Fibroblast of pulmonary artery (primary cell): Measurements from ENCODE around the gene TTC9.

Experiments used
- DNase-seq: peaks from one replicate; pipeline ENCODE4 v3.0.0-alpha.2; 2010; ENCODE audit warnings: low read depth
- H3K4me3 ChIP-seq: replicated peaks from 2 replicates; pipeline ENCODE4 v1.5.1; 2011; ENCODE audit warnings: low read depth, mild to moderate bottlenecking, control low read depth, low read length, moderate library complexity
- TF ChIP-seq, protein P1 (sequence below): IDR thresholded peaks from 2 replicates; pipeline ENCODE4 v1.5.1; 2011; ENCODE audit warnings: mild to moderate bottlenecking, control low read depth, low read length, inconsistent platforms; ENCODE audit errors: missing control alignments

The TTC9 gene

GRCh38 chr14:70641548-70642302 is at the start of gene TTC9:
Gene TTC9 (plus strand): TSS chr14:70641916. CDS start chr14:70642130, 214 bp downstream.
- no peak for DNase-seq
- TF ChIP-seq, protein P1, sequence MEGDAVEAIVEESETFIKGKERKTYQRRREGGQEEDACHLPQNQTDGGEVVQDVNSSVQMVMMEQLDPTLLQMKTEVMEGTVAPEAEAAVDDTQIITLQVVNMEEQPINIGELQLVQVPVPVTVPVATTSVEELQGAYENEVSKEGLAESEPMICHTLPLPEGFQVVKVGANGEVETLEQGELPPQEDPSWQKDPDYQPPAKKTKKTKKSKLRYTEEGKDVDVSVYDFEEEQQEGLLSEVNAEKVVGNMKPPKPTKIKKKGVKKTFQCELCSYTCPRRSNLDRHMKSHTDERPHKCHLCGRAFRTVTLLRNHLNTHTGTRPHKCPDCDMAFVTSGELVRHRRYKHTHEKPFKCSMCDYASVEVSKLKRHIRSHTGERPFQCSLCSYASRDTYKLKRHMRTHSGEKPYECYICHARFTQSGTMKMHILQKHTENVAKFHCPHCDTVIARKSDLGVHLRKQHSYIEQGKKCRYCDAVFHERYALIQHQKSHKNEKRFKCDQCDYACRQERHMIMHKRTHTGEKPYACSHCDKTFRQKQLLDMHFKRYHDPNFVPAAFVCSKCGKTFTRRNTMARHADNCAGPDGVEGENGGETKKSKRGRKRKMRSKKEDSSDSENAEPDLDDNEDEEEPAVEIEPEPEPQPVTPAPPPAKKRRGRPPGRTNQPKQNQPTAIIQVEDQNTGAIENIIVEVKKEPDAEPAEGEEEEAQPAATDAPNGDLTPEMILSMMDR = no peak
- H3K4me3 ChIP-seq = peak within 1 kb of the TSS; percentile 51

DNA sequence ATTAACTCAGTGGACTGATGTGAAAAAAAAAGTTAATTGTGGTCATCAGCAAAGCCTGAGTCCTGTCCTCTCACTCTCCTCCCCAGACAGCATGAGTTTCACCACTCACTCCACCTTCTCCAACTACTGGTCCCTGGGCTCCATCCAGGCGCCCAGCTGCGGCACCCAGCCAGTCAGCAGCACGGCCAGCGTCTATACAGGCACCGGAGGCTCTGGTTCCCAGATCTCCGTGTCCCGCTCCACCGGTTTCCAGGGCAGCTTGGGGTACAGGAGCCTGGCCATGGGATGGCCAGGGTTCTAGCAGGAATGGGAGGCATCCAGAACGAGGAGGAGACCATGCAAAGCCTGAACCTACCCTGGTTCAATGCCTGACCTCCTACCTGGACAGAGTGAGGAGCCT is 47.3 kb upstream of the TTC9 start:
- no peak for DNase-seq
- H3K4me3 ChIP-seq = no peak overlapping the region
- TF ChIP-seq, protein P1 = no peak

DNA sequence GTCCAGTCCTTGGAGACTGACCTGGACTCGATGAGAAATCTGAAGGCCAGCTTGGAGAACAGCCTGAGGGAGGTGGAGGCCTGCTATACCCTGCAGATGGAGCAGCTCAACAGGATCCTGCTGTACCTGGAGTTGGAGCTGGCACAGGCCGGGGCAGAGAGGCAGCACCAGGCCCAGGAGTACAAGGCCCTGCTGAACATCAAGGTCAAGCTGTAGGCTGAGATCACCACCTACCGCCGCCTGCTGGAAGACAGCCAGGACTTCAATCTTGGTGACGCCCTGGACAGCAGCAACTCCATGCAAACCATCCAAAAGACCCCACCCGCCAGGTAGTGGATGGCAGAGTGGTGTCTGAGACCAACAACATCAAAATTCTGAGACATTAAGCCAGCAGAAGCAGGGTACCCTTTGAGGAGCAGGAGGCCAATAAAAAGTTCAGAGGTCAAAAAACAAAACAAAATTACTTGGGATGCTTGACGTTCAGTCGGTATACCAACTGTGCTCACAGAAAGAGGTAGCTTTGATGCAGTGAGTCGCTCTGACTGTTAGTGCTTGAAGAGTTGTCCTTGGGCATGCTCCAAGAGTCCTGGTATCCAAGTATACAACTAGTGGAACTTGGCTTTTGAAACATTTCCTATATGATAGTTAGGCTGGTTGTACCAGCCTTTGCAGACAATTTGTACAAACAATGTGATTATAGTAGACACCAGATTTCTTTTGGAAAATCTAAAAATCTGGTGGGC is 46.1 kb upstream of the TTC9 start:
- DNase-seq = no peak
- H3K4me3 ChIP-seq = no peak overlapping the region
- TF ChIP-seq, protein P1 = no peak

- no peak for DNase-seq
- TF ChIP-seq, protein P1 = no peak
- no peak overlapping the region for H3K4me3 ChIP-seq
These were observed 44.0 kb upstream of the TTC9 start for GRCh38 chr14:70597731-70598130.

- TF ChIP-seq, protein P1 = no peak
- no peak for DNase-seq
- peak overlapping the region; percentile 99 for H3K4me3 ChIP-seq
These were observed 42.4 kb upstream of the TTC9 start for GRCh38 chr14:70599345-70599744.

DNA sequence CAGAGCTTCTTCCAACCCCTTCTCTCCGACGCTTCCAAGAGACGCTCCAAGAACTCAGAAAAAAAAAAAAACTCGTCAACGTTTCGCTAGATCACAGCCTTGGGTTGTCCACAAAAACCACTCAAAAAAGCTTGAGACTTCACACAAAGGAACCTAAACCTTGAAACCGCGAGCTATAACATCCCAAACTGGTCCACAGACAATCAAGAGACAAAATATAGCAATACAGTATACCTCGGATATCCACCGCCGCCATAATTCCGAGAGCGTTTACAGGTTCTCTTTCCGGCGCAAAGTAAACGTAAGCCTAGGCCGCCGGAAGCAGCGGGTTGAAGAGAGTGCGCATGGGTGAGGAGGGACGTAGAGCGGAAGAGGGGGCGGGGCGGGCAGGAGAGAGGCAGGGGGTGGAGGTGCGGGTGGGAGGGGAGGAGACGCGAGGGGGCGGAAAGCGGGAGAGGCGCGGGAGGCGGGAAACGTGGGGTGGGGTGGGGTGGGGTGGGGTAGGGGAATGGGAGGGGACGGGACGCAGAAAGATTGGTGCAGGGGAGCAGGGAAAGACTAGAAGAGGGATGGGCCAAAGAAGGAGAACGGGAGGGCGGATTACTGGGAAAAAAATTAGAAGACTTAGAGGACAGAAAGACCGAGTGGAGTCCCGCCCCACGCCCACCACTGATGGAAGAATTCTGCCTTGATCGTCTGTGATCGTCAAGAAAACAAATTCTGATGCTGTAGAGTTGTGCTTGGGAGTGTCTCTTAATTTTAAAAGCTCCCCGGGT is 41.1 kb upstream of the TTC9 start, which contains the start of gene MED6:
Gene MED6 (minus strand): TSS at position 274 of the 776 bp plus-strand sequence. CDS start 18 bp downstream, at position 256.
- DNase-seq = peak; percentile 93
- H3K4me3 ChIP-seq = peak within 1 kb of the TSS; percentile 99
- TF ChIP-seq, protein P1 = no peak
